ENCODE results near the gene TWIST2. TPM values are rescaled to one million over a fixed set of nuclear protein-coding genes. Genes with fewer than 3 reads are reported as not detected.

TWIST2 gene
- polyA plus RNA-seq, 1 of the 3 experiments (the other 2 are of a cell fraction), result 19.5 TPM

- TF ChIP-seq, protein P1, sequence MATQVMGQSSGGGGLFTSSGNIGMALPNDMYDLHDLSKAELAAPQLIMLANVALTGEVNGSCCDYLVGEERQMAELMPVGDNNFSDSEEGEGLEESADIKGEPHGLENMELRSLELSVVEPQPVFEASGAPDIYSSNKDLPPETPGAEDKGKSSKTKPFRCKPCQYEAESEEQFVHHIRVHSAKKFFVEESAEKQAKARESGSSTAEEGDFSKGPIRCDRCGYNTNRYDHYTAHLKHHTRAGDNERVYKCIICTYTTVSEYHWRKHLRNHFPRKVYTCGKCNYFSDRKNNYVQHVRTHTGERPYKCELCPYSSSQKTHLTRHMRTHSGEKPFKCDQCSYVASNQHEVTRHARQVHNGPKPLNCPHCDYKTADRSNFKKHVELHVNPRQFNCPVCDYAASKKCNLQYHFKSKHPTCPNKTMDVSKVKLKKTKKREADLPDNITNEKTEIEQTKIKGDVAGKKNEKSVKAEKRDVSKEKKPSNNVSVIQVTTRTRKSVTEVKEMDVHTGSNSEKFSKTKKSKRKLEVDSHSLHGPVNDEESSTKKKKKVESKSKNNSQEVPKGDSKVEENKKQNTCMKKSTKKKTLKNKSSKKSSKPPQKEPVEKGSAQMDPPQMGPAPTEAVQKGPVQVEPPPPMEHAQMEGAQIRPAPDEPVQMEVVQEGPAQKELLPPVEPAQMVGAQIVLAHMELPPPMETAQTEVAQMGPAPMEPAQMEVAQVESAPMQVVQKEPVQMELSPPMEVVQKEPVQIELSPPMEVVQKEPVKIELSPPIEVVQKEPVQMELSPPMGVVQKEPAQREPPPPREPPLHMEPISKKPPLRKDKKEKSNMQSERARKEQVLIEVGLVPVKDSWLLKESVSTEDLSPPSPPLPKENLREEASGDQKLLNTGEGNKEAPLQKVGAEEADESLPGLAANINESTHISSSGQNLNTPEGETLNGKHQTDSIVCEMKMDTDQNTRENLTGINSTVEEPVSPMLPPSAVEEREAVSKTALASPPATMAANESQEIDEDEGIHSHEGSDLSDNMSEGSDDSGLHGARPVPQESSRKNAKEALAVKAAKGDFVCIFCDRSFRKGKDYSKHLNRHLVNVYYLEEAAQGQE (IDR thresholded peaks at IDR 0.05; ENCODE audit: low read depth, low read length), result no peak
- TF ChIP-seq TCF12 (IDR thresholded peaks at IDR 0.05) (no peak), ELF1 (IDR thresholded peaks at IDR 0.05) (no peak), RXRA (IDR thresholded peaks at IDR 0.05; ENCODE audit: borderline replicate concordance, low read depth) (no peak), RAD21 (IDR thresholded peaks at IDR 0.05; ENCODE audit: low read length) (no peak)
Observed at GRCh38 chr2:238882082-238882755, 34.3 kb downstream of the TWIST2 start (continued).

DNA sequence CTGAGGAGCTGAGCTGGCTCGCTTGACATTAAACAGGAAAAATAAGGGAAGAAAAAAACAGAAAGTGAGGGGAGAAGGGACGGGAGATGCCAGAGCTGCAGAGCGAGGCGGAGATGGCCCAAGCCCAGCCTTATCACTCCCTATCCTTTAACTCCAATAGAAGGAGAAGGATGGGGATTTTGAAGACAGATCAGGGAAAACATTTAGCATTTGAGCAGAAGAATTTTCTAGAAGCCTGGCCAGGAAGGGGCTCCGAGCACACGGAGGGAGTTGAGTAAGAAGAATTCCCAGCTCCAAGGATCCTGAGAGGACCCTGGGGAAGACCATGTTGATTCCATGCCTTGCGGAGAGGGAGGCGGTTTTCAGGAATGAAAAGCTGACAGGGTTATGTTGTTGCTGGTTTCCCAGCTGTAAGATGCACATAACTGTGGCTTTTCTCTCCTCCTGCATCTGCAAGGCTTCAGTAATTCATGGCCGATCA, 35.6 kb downstream of the TWIST2 start:
- DNase-seq, result no peak
- POLR2A ChIA-PET, result no interaction called here
- Histone ChIP-seq H3K27ac (ENCODE audit: low read depth in 2 of 2, low read length in 1 of 2) (no peak overlapping the region), H3K4me2 (no peak overlapping the region), H3K9ac (no peak overlapping the region), H3K36me3 (replicated peaks in 1 of 2; ENCODE audit: control insufficient read depth in 1 of 2, insufficient read depth in 2 of 2, low read length in 1 of 2) (no peaks in the 10 kb centered on the region), H3K27me3 (ENCODE audit: insufficient read depth) (no peaks in the 10 kb centered on the region), H4K20me1 (ENCODE audit: insufficient read depth) (no peaks in the 10 kb centered on the region), H3K9me2 (no peaks in the 10 kb centered on the region), H2AFZ (ENCODE audit: low read depth) (no peak overlapping the region), H3K4me3 (ENCODE audit: low read depth in 2 of 2, low read length in 1 of 2) (no peak overlapping the region), H3K79me2 (ENCODE audit: insufficient read depth) (no peaks in the 10 kb centered on the region), H3F3A (replicated peaks; ENCODE audit: insufficient read depth) (no peaks in the 10 kb centered on the region), H3K9me3 (no peaks in the 10 kb centered on the region), H3K4me1 (ENCODE audit: control insufficient read depth in 1 of 2, insufficient read depth in 2 of 2, low read depth in 1 of 2, low read length in 1 of 2) (peaks cover 0 to 9% of the 10 kb centered on the region in 2 experiments; a peak in 1 of 4 replicates)
- no peak for TF ChIP-seq RXRA (IDR thresholded peaks at IDR 0.05; ENCODE audit: borderline replicate concordance, low read depth)
- TF ChIP-seq, protein P2, sequence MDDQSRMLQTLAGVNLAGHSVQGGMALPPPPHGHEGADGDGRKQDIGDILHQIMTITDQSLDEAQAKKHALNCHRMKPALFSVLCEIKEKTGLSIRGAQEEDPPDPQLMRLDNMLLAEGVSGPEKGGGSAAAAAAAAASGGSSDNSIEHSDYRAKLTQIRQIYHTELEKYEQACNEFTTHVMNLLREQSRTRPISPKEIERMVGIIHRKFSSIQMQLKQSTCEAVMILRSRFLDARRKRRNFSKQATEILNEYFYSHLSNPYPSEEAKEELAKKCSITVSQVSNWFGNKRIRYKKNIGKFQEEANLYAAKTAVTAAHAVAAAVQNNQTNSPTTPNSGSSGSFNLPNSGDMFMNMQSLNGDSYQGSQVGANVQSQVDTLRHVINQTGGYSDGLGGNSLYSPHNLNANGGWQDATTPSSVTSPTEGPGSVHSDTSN (IDR thresholded peaks at IDR 0.05), result no peak
- WGBS (ENCODE audit: low lambda C conversion rate), result 93% methylated on average over 9 of the region's 9 CpGs
- CTCF ChIA-PET, result no interaction called here

- no peaks in the 10 kb centered on the region for H4K20me1 ChIP-seq (ENCODE audit: insufficient read depth)
- H3K4me3 ChIP-seq (ENCODE audit: low read depth in 2 of 2, low read length in 1 of 2), result no peak overlapping the region
- H3K79me2 ChIP-seq (ENCODE audit: insufficient read depth), result no peaks in the 10 kb centered on the region
- H3F3A ChIP-seq (replicated peaks; ENCODE audit: insufficient read depth), result no peaks in the 10 kb centered on the region
- DNase-seq, result no peak
- no peaks in the 10 kb centered on the region for H3K27me3 ChIP-seq (ENCODE audit: insufficient read depth)
- H3K9ac ChIP-seq, result no peak overlapping the region
- no peaks in the 10 kb centered on the region for H3K9me2 ChIP-seq
- CTCF ChIA-PET, result no interaction called here
- H3K4me1 ChIP-seq (ENCODE audit: control insufficient read depth in 1 of 2, insufficient read depth in 2 of 2, low read depth in 1 of 2, low read length in 1 of 2), result peaks cover 0 to 9% of the 10 kb centered on the region in 2 experiments; a peak in 1 of 4 replicates
- POLR2A ChIA-PET, result no interaction called here
- no peak overlapping the region for H3K4me2 ChIP-seq
- no peak overlapping the region for H2AFZ ChIP-seq (ENCODE audit: low read depth)
- H3K36me3 ChIP-seq (replicated peaks in 1 of 2; ENCODE audit: control insufficient read depth in 1 of 2, insufficient read depth in 2 of 2, low read length in 1 of 2), result no peaks in the 10 kb centered on the region
- 82% methylated on average over 10 of the region's 19 CpGs for WGBS (ENCODE audit: low lambda C conversion rate)
- H3K9me3 ChIP-seq, result no peaks in the 10 kb centered on the region
- no peak overlapping the region for H3K27ac ChIP-seq (ENCODE audit: low read depth in 2 of 2, low read length in 1 of 2)
- TF ChIP-seq CTCF (IDR thresholded peaks at IDR 0.05) (no peak), MEF2A (IDR thresholded peaks at IDR 0.05; ENCODE audit: borderline replicate concordance, low read depth) (no peak), RCOR1 (IDR thresholded peaks at IDR 0.05; ENCODE audit: low read length) (no peak), MXI1 (IDR thresholded peaks at IDR 0.05; ENCODE audit: low read depth, low read length) (no peak), MAX (IDR thresholded peaks at IDR 0.05; ENCODE audit: low read depth) (no peak)
- TF ChIP-seq, protein P1 (IDR thresholded peaks at IDR 0.05; ENCODE audit: low read depth, low read length), result no peak
Observed at GRCh38 chr2:238884122-238884811, 36.4 kb downstream of the TWIST2 start.
